ENCODE data around the gene EXOC3L1. TPM values are rescaled to one million over a fixed set of nuclear protein-coding genes. Genes with fewer than 3 reads are reported as not detected.

EXOC3L1 gene
- total and polyA plus RNA-seq, 2 of the 4 experiments (the other 2 are of a cell fraction): not detected

DNA sequence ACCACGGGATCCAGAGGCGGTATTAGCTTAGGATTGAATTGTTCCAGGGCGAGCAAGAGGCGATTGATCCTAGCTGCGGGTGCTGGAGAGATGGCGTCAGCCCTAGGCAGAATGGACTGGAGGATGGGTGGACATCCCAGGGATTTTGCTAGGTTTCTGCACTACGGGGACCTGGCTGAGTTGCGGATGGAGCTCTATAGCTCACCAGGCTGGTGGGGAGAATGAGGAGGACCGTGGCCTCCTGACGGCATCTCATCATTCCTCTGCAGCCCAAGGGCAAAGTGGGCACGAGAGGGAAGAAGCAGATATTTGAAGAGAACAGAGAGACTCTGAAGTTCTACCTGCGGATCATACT is 37.6 kb upstream of the EXOC3L1 start (continued):
- TF ChIP-seq FOS (IDR thresholded peaks at IDR 0.05; ENCODE audit: low read depth, low read length) (no peak), CEBPB (IDR thresholded peaks at IDR 0.05; ENCODE audit: low read depth, low read length) (no peak)
- TF ChIP-seq, protein P1, sequence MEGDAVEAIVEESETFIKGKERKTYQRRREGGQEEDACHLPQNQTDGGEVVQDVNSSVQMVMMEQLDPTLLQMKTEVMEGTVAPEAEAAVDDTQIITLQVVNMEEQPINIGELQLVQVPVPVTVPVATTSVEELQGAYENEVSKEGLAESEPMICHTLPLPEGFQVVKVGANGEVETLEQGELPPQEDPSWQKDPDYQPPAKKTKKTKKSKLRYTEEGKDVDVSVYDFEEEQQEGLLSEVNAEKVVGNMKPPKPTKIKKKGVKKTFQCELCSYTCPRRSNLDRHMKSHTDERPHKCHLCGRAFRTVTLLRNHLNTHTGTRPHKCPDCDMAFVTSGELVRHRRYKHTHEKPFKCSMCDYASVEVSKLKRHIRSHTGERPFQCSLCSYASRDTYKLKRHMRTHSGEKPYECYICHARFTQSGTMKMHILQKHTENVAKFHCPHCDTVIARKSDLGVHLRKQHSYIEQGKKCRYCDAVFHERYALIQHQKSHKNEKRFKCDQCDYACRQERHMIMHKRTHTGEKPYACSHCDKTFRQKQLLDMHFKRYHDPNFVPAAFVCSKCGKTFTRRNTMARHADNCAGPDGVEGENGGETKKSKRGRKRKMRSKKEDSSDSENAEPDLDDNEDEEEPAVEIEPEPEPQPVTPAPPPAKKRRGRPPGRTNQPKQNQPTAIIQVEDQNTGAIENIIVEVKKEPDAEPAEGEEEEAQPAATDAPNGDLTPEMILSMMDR (conservative IDR thresholded peaks at IDR 0.05; ENCODE audit: low read depth, low read length): no peak
